Globus pallidus (tissue), 1 donor: ENCODE results near the gene TEX48.

Source experiments
- DNase-seq: peaks from one replicate; pipeline ENCODE4 v3.0.0-alpha.2; 2015; ENCODE audit warnings: low spot score

Gene TEX48

DNA sequence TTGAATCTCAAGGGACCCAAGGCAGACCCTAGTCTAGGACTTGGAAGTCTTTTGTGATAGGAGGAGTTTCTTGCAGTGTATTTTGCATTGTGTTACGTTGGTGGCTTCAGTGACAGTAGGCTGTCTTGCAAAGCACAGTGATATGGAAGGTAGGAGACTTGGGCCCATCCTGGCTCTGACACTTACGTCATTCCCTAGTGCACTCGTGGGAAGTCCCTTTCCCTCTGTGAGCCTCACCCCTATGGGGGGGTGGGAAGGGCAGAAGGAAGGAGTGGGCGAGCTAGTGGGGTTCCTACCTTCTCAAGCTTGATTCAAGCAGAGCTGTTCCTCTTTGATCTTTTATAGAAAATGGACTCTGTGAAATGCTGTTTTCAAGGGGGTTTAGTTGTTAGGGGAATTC is 15.1 kb downstream of the TEX48 start:
- no peak for DNase-seq

DNA sequence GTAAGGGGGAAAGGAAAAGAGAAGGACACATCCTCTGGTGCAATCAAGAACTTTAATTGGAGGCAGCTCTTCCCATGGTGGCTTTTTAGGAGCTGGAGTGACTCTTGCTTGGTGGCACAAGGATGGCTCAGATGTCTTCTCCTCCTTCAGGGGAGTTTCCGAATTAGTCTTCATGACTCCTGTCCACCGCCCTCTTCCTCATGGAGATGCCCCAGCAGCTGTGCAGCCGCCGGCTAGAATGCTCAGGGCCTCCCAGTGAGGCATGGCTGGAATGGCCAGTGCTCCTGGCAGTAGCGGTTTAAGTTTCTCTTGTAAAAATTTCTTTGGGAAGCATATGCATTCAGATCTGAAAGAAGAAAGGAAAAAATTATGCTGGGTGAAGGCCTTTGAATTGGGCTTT is 15.6 kb downstream of the TEX48 start:
- no peak for DNase-seq

DNA sequence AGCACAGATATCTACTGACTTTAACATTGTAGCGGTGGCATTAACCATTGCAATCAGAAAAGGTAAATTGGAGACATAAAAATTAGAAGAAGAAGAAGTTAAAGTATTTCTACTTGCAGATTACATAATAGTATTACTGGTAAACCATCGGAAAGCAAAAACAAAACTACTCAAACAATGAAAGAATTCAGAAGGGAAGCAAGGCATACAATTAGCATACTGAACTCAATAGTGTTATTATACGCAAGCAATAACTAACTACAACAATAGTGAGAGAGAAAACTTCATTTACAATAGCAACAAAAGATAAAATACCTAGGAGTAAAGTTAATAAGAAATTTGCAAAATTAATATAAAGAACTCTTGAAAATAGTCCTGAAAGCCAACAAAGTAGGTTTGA is 17.8 kb downstream of the TEX48 start:
- peak; percentile 61 for DNase-seq

DNA sequence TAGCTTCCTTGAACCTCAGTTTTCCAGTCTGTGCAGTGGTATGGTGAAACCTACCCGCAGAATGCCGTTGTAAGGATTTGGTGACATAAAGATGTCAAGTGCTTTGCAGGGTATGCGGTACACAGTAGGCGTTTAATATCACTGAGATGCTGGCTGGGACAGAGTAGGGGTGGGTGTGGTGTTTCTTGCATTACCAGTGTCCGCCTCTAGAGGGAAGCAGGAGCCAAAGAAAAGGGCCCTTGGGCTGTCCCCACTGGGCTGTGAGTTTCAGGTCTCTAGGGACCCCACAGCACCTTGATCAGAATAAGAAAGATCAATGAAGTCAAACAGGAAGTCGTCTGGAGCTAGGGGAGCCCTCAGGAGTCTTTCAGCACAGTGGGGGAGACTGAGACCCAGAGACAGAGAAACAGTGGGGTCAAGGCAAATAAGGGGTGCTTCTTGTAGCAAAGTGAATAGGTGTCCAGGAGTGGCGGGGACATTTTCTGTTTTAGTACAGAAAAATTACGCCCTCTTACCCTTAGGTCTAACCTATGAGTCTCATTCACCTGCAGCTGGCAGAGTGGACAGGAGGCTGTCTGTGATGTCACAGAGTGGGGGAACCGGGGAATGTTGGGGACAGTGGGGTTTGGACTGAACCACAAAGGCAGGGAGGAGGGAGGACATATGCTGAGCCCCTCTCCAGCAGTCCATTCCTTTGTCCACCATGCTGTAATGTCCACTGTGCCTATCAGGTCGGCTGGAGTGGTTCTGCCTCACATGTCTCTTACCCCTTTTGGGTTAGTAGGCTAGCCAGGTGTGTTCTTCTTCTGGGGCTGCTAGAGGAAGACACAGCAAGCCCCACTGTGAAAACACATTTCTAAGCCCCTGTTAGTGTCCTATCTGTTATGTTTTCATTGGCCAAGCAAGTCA is 19.7 kb downstream of the TEX48 start:
- peak; percentile 48 for DNase-seq

DNA sequence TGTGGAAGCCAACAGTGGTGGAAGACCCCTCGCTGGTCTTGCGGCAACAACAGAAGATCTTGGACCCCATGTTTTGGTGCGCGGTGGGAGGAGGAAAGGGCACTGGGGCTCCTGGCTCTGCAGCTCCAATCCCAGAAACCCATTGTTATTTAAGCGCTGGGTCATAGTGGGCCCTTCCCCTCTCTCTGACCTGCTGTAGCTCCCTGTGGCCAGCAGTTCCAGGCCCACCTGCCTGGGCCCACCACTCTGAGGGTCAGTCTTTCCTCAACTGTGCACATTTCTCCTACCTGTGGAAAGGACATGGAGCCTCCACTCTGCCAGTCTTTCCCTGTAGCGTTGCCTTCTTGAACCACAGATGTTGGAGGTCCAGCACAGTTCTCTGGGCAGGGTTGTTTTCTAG is 24.3 kb downstream of the TEX48 start, which contains the start of gene TEX53:
TEX53 (minus strand) TSS at position 101 of the 400 bp plus-strand sequence; CDS start at position 70, 31 bp downstream.
- no peak for DNase-seq

DNA sequence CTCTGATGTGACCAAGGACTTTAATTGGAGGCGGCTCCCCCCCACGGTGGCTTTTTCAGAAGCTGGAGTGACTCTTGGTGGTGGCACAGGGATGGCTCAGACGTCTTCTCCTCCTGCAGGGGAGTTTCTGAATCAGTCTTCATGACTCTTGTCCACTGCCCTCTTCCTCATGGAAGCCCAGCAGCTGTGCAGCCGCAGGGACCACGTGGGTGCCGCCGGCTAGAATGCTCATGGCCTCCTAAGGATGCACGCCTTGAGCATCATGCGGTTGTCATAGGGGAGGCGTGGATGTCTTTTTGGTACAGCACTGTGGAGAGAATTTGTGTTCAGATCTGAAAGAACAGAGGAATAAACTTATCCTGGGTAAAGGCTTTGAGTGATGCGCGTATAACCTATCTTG is 25.7 kb downstream of the TEX48 start:
- DNase-seq, result no peak

DNA sequence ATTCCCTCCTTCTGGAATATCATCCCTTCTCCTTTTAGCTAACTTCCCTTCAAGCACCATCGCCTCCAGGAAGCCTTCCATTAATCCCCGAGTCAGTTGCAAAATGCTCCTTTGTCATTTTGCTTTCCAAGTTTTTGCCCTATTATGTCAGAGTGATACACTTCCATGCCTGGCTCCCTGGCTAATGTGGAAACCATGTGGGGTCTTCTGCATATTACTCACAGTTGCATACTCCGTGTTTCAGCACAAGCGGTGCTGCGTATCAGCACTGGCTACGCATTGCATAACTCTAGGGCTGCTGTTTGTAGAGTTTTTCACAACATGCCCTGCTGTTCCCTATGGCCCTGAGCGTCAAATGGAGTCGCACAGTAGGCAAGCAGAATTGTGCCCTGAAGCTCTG is 26.3 kb downstream of the TEX48 start:
- DNase-seq, result no peak

DNA sequence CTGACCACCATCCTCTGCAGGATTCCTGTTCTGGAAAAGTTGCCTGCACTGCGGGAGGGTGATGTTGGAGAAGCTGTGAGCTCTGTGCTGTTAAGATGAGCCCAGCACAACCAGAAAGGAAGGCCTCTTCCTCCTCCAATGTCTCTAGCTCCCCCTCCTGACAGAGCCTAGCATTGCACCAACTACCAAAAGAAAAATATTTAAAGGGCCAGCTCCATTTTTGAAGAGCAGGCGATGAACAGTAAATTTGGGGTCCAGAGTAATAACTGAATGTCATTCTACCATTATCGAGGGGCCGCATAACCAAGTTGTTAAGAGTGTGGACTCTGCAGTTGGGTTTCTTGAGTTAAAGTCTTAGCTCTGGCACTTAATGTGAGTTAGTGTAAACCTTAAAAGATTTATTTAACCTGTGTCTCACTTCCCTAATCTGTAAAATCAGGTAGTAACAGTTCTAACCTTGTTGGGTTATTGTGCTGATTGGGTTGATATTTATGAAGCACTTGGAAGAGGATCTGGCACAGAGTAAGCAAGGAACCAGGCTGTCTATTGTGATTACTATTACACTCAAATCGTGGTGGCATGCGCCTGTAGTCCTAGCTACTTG is 28.3 kb downstream of the TEX48 start:
- peak; percentile 81 for DNase-seq

DNA sequence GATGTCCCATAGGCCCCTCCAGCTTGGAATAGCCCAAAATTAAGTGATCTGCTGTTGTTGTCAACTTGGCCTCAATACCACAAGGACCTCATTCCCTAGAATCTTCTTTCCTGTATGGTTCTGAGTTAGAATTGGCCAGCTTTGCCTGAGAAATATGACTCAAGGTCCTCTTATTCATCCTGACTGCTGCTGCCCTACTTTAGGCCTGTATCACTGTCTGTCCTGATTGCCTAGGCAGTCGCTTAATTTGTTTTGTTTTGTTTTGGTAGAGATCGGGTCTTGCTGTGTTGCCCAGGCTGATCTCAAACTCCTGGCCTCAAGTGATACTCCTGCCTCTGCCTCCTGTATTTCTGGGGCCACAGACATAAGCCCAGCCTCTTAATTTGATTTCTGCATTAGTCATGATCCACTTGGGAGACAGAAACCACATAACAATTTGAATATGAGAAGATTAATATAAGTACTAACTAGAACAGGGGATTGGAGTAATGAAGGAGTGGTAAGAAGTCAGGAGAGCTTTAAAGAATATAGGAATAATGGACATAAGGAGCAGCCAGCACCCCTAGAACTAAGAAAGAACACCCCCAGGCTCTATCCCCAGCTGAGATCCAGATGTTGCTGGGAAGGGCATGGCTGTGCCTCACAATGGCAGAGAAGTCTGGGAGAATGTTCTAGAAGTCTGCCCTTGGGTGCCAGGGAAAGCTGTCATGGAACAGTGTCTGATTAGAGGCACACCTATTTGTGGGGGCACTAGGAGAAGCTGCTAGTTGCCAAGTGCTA is 29.0 kb downstream of the TEX48 start:
- DNase-seq, result no peak

DNA sequence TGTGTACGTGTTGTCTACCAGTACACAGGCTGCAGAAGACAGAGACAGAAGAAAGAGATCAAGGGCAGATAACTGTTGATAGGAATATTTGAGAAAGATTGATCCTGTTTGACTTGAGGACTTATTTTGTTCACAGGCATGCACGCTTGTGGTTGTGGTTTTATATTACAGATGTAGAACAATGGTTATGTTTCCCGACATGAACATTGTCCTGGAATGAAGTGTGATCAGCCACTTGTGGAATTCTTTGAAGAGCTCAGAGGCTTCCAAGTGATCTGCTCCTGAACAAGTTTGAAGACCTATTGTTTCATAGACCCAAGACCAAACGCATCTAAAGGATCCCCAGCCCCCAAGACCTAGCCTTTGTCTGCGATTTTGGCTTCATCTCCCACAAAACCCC is 38.1 kb downstream of the TEX48 start:
- no peak for DNase-seq

DNA sequence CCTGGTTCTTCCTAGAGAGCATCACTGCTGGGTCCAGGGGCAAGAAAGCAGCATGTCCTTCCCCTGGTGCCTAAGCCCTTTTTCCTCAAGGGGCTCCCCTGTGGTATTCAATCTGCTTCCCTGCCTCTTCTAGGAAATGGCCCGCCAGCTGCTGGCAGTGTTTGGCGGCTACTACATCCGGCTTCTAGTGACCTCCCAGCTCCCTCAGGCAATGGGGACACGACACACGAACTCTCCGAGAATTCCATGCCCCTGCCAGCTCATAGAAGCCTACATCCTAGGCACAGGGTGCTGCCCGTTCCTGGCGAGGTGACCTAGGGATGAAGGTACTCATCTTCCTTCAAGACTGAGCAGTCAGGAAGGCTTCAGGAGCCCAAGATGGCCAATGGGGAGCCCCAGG is 39.0 kb downstream of the TEX48 start:
- no peak for DNase-seq

DNA sequence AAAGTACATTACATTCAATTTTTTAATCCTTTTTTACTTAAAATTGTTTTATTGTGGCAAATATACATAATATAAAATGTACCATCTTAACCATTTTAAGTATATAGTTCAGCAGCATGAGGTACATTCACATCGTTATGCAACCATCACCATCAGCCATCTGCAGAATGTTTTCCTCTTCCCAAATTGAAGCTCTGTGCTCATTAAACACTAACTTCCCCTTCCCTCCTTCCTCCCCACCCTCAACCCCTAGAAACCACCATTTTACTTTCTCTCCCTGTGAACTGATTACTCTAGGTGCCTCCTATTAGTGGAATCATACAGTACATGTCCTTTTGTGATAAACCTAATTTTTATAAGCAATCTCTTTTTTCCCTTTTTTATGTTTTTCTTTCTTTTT is 40.0 kb downstream of the TEX48 start:
- no peak for DNase-seq

DNA sequence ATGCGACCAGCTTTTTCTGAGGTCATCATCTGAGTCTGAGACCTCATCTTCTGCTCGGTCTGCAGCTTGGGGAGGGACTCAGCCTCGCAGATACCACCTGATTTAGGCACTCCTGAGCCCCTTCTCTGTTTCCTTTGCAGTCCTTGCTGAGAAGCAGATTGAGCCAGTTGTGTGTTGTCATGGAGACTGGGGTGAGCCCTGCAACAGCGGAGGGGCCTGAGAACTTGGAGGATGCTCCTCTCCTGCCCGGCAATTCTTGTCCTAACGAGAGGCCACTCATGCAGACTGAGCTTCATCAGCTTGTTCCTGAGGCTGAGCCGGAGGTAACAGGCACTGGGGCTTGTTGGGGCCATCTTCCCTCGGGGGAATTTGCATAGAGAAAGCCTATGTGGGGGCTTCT is 43.6 kb downstream of the TEX48 start:
- no peak for DNase-seq

DNA sequence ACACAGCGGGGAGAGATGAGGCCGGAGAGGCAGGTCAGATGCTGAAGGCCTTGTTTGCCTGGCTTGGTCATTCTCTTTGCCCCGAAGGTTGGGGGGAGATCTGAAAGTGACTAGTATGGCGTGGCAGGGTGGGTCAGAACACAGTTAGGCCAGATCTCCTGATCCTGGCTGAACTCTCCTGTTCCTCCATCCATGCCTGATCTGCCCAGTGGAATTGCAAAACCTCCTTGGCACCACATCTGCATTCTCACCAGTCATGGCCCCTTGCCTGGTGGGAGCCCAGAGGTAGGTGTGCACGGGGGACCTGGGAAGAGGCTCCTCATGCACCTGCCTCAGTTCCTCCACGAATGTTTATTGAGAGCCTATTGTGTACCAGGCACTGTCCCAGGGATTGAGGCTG is 47.6 kb downstream of the TEX48 start:
- no peak for DNase-seq

DNA sequence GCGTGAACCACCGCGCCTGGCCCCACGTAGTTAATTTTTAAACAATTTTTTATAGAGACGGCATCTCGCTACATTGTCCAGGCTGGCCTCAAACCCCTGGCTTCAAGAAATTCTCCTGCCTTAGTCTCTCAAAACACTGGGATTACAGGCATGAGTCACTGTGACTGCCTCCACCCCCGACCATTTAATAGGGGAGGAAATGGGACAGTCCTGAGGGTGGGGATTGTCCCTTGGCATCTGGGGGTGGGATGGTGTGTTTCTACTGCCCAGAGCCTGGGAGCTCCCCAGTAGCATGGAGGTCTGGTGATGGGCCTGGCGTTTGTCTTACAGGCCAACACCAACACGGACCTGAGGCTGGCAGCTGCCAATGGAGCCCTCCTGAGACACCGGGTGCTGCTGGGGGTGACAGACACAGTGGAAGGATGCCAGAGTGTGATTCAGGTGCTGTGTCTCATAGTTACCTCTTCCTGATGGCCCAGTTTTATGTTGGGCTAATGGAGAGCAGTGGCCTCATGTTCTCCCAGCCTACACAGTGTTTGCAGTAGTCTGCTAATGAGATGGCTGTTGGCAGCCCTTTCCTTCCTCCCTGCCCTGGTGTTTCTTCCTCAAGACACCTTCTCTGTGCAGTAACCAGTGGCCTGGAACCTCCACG is 48.4 kb downstream of the TEX48 start:
- no peak for DNase-seq

DNA sequence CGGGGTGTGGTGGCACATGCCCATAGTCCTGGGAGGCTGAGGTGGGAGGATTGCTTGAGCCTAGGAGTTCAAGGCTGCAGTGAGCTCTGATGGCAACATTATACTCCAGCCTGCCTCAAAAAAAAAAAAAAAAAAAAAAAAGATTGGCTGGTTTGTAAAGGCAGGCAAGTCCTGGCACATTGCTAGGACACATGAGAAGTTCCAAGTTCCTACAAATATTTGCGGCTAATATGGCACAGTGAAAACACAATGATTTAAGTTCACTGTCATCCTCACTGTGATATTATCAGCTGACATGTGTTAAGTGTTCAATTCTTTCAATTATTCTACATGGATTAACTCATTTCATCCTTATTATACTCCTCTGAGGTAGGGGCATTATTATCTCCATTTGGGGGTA is 50.8 kb downstream of the TEX48 start:
- no peak for DNase-seq

DNA sequence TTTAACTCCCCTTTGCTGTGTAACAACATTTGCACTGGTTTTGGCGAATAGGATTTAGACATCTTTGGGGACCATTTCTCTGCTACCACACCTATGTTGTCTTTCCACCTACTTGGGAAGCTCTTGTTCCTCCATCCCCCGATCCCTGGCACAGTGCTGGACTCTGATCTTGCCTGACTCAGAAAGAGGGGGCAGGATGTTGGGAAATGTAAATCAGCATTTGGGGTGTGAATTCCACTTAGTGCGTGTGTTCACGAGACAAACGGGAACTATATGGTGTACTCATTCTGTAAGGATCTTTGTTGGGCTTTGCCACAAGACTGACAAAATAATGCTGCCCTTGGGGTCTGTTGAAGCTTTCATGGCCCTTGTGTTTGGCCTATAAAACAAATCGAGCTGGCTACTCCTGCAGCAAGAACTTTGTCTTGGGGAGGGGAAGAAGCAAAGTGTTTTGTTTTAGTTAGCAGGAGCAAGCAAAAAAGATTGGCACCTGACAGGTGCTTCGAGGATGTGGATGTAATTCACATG is 52.4 kb downstream of the TEX48 start:
- DNase-seq, result no peak

DNA sequence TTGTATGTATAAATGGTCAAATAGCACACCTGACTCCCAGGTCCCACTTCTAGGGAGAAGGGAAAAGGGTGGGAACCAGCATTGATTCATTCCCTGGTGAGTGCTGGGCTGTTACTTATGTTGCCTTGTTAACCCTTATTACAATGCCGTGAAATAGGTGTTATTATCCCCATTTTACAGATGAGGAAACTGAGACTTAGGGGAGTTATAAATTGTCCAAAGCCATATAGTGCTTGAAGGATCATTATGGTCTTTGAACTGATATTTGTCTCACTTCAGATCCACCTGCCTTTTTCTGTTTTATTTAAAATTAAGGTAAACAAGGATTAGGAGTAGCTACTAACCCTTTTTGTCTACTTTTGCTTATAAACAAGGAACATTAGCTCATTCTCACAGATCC is 54.4 kb downstream of the TEX48 start:
- no peak for DNase-seq

DNA sequence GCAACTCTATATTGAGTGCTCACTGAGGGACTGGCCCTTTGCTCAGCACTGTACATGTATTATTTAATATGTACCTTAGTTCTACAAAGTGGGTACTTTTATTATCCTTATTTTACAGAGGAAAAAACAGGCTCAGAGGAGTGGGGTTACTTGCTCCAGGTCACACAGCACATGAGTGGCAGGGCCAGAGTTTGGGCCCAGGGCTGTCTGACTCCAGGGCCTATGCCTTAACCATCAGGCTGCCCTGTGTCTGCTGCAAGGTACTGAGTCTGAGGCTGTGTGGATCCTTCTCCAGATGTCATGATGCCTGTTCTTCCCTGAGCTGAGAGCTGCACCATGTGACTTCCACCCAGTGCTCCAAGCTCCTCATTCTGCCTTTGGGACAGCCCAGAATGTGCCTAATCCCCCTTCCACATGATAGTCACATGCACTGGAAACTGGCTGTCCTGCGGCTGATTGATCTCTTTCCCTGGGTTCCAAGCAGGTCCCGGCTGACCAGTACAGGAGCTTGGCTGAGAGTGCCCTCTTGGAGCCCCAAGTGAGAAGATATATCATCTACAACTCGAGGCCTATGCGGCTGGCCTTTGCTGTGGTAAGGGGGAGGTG is 55.5 kb downstream of the TEX48 start:
- DNase-seq, result no peak

DNA sequence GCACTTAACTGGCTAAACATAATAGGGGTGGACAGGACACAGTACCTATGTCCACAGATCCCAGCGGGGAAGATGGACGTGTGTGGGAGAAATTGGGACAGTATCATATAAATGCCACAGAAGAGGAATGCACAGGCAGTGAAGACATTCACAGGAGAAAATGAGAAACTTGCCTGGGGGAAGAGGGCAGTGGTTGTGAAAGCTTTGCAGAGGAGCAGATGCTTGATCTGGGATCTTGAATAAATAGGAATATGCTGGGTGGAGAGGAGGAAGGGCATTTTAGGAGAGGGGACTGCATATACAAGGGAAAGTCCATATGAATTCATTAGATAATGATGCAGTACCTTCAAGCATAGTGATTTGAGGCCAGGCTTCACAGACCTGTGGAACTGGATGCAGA is 57.3 kb downstream of the TEX48 start:
- DNase-seq, result no peak

DNA sequence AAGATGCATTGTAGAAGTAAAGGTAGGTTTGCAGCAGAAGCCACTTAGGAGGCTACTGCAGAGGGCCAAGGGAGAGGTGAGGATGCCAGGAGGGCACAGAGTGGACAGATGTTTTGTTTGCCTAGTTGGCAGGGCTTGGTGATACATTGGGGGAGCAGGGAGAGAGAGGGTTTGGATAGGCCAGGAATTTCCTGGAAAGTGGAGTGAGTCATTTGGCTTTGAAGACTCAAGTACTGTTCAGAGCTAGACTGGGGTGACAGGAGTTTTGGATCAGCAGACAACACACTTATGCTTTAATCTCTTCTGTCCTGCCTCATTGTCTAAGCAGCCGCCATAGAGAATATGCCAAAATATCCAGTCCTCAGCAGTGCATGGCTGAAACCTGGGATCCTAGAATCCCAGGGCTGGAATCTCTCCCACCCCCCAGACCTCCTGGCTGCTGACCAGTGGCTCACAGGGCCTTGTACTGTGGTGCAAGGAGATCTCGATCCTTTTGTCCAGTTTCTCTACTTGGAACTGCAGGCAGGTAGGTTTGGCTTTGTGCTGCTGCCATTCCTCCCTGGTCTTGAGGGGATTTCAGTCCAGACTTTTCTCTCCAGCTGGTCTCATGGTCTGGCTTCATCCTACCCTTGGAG is 59.9 kb downstream of the TEX48 start:
- DNase-seq, result no peak
